ENCODE results near the gene THAP12. TPM values are rescaled to one million over a fixed set of nuclear protein-coding genes. Genes with fewer than 3 reads are reported as not detected.

THAP12 gene
- total and polyA plus RNA-seq, 2 of the 13 experiments (the other 11 are each of a cell fraction or from before 2014, with no cell fraction given): 18.8 to 51.3 TPM

DNA sequence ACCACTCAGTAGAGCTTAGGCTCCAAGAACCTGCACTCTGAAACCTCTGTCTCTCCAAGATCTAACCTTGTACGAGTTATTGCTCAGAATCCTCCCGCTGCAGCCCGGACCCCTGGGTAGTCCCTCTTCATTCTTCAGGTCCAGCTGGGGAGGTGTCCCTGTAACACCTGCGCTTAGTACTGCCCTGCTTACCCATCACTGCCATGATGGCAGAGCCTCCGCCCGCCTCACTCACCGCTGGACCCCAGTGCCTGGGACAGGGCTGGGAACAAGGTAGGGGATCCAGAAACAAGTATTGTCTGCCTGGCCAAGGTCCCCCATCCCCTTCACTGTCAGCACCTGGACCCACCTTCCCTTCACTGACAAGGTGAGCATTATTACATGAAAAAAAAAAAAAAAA lies 50.3 kb downstream of the THAP12 start (continued):
- TF ChIP-seq IRF1 (CRISPR knock-in tag; IDR thresholded peaks at IDR 0.05; ENCODE audit: low read depth) (no peak), ZHX1 (CRISPR knock-in tag; IDR thresholded peaks at IDR 0.05; ENCODE audit: low read depth) (no peak), RARA (CRISPR knock-in tag; IDR thresholded peaks at IDR 0.05) (no peak), POLR2A (IDR thresholded peaks at IDR 0.05; ENCODE audit: insufficient read depth in 1 of 2, low read depth in 2 of 2, low read length in 2 of 2) (no peak)

DNA sequence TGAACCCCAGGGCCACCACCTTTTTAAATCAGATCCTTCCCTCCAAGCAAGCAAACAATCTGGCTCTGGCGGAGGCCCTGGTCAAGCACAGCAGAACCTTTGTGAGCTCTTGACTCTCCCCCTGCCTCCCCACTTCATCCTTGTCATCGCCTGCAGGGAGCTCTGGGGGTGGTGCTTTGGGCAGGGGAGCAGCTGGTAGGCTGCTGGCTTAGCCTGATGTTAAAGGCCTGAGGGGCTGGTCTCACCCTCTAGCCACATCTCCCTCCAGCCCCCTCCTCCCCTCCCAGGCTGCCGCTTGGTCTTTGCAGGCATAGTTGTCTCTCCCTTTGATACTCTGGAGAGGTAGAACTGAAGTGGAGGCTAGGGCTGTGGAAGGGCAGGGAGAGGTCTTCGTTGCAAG lies 50.9 kb downstream of the THAP12 start:
- ATAC-seq (peak; percentile 67), FAIRE-seq (no peak), DNase-seq (ENCODE audit: low spot score) (peak; percentile 31)
- no peaks in the 10 kb centered on the region for H4K20me1 ChIP-seq (ENCODE audit: insufficient read depth, low read length)
- BruUV-seq (replicated peaks): no TSS peak
- in situ Hi-C loops (cut with HindIII; ENCODE audit: extremely low pct_ligation_motif_present, low pct_unique_long_range_greater_than_20kb) (no loop called here), intact Hi-C loops (cut with micrococcal nuclease; ENCODE audit: unreplicated experiment) (loop anchor here (1.0 kb wide), 1 partner anchor 90 kb away; no protein-coding TSS in a partner anchor)
- TF ChIP-seq ZFY (CRISPR knock-in tag; IDR thresholded peaks at IDR 0.05) (peak; percentile 18; the same call in 1 of the 2 replicates), ZNF235 (CRISPR knock-in tag; IDR thresholded peaks at IDR 0.05; ENCODE audit: borderline replicate concordance) (0 out of 2 replicates have a peak, but pooled peaks have one; percentile 32), FOXO4 (CRISPR knock-in tag; conservative IDR thresholded peaks at IDR 0.05) (0 out of 2 replicates have a peak, but pooled peaks have one; percentile 54), ZNF513 (CRISPR knock-in tag; conservative IDR thresholded peaks at IDR 0.05) (no peak)
- H3K79me2 ChIP-seq (ENCODE audit: insufficient read depth, low read length): no peaks in the 10 kb centered on the region
- WGBS (ENCODE audit: low lambda C conversion rate): 10% methylated on average over 2 of the region's 4 CpGs
- no peak overlapping the region for H3K27ac ChIP-seq (ENCODE audit: extremely low read length, insufficient read depth, low read length)
- POLR2A ChIA-PET: interaction anchor here (1.4 kb wide), 1 partner anchor 102 kb away, joined by 4 read pairs; no protein-coding TSS in a partner anchor
- no peaks in the 10 kb centered on the region for H3K27me3 ChIP-seq (ENCODE audit: control insufficient read depth in 1 of 2, insufficient read depth in 2 of 2, low read length in 2 of 2)
- H3K4me2 ChIP-seq (ENCODE audit: low read depth, low read length): peak overlapping the region; percentile 65
- no peak overlapping the region for H3K9ac ChIP-seq (ENCODE audit: insufficient read depth, low read depth, low read length)
- no peak overlapping the region for H2AFZ ChIP-seq (ENCODE audit: low read length)
- CTCF ChIA-PET (ENCODE audit: low intra/inter-chr PET ratio, low total read pairs): no interaction called here
- H3K9me3 ChIP-seq (ENCODE audit: low read length): peaks cover 9% of the 10 kb centered on the region
- H3K4me3 ChIP-seq (replicated peaks in 1 of 3; ENCODE audit: insufficient read depth in 1 of 3, low read depth in 2 of 3, low read length in 3 of 3): no peak overlapping the region
- H3K4me1 ChIP-seq (ENCODE audit: insufficient read depth, low read length): peaks cover 35% of the 10 kb centered on the region
- H3K36me3 ChIP-seq (replicated peaks in 1 of 2; ENCODE audit: control insufficient read depth in 1 of 2, insufficient read depth in 2 of 2, low read length in 2 of 2): no peaks in the 10 kb centered on the region

Data from HepG2 (cell line).